Measurements from ENCODE around the gene ZNF878. TPM values are rescaled to one million over a fixed set of nuclear protein-coding genes. Genes with fewer than 3 reads are reported as not detected.
A peak's percentile ranks its signal among the peaks of the same experiment; 100 is the strongest.

ZNF878 gene
- total RNA-seq (2021; ENCODE audit: unreplicated experiment) (2.1 TPM), Bru-seq, nascent RNA (percentile 64 among the genes with signal in this experiment), BruChase-seq, experiment 1, labeled RNA remaining after a 2-hour chase (percentile 83 among the genes with signal in this experiment), BruChase-seq, experiment 2, labeled RNA remaining after a 6-hour chase (percentile 68 among the genes with signal in this experiment)
- polyA plus RNA-seq (2012; ENCODE audit: insufficient read length): 0.34 TPM
- long read RNA-seq, partial matches to known transcripts: 0 of 1 reads
- long read RNA-seq, other reads (novel, unspliced or antisense): 0 of 1 reads

DNA sequence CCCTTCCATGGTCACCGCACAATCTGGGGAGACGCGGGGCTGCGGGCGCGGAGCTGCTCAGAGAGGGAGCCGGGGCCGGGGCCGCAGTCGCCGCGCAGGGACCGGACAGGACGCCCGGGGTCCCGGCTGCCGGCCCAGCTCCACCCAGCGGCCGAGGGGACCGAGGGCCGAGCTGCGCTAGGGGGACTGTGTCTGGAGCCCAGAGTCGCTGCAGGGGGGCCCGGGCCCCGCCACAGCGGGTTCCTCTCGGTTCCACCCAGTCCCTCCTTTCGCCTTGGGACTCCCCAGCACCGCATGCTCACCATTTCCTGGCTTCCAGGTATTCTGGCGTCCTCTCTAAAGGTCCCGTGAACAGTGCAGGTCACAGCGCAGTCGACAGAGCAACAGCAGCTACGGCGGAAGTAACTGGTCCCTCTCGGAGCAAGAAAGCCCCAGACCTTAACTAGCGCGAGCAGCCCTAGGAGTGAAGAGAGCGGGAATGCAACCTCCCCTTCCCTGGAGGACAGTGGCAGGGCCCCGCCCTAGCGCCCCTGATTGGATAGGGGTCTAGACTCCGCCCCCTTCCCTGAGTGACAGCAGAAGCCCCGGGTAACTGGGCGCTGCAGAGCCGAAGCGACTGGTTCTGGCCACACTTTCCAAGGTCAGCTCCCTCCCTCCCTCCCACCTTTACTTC lies at the start of gene ZNF878:
Gene ZNF878 (minus strand): TSS at position 465 of the 673 bp plus-strand sequence. CDS start 160 bp downstream, at position 305.
- Histone ChIP-seq H3K4me3 (ENCODE audit: low read depth in 2 of 2, low read length in 2 of 2) (peak within 1 kb of the TSS; percentile 70 to 83), H3K27ac (ENCODE audit: low read length) (peak within 1 kb of the TSS; percentile 78), H3K9me3 (ENCODE audit: control insufficient read depth, insufficient read depth, low read depth, low read length) (0 out of 2 replicates have a peak, but pooled peaks cover under 1% of the 10 kb centered on the region), H3K27me3 (ENCODE audit: control insufficient read depth, insufficient read depth, low read length) (no peaks in the 10 kb centered on the region), H3K4me1 (ENCODE audit: control insufficient read depth, insufficient read depth, low read length) (peaks cover 3% of the 10 kb centered on the region; the same call in 1 of the 2 replicates), H3K36me3 (ENCODE audit: control insufficient read depth, insufficient read depth, low read length) (no peaks in the 10 kb centered on the region)
- no peak for DNase-seq (ENCODE audit: low read depth, low spot score)
- in situ Hi-C loops (cut with HindIII; ENCODE audit: low pct_unique_long_range_greater_than_20kb, low sequenced_read_pairs) (no loop called here), intact Hi-C loops (cut with micrococcal nuclease; ENCODE audit: unreplicated experiment) (no loop called here)
- BruUV-seq (replicated peaks): TSS peak; percentile 88
- ATAC-seq: peak; percentile 100
- TF ChIP-seq POLR2AphosphoS5 (IDR thresholded peaks at IDR 0.05; ENCODE audit: low read depth, low read length) (peak; percentile 96), SIN3A (IDR thresholded peaks at IDR 0.05; ENCODE audit: borderline replicate concordance, insufficient read depth, low read depth, low read length) (0 out of 2 replicates have a peak, but pooled peaks have one; percentile 67), TCF7L2 (IDR thresholded peaks at IDR 0.05; ENCODE audit: low read depth, low read length) (no peak)
- TF ChIP-seq, protein P1, sequence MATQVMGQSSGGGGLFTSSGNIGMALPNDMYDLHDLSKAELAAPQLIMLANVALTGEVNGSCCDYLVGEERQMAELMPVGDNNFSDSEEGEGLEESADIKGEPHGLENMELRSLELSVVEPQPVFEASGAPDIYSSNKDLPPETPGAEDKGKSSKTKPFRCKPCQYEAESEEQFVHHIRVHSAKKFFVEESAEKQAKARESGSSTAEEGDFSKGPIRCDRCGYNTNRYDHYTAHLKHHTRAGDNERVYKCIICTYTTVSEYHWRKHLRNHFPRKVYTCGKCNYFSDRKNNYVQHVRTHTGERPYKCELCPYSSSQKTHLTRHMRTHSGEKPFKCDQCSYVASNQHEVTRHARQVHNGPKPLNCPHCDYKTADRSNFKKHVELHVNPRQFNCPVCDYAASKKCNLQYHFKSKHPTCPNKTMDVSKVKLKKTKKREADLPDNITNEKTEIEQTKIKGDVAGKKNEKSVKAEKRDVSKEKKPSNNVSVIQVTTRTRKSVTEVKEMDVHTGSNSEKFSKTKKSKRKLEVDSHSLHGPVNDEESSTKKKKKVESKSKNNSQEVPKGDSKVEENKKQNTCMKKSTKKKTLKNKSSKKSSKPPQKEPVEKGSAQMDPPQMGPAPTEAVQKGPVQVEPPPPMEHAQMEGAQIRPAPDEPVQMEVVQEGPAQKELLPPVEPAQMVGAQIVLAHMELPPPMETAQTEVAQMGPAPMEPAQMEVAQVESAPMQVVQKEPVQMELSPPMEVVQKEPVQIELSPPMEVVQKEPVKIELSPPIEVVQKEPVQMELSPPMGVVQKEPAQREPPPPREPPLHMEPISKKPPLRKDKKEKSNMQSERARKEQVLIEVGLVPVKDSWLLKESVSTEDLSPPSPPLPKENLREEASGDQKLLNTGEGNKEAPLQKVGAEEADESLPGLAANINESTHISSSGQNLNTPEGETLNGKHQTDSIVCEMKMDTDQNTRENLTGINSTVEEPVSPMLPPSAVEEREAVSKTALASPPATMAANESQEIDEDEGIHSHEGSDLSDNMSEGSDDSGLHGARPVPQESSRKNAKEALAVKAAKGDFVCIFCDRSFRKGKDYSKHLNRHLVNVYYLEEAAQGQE (IDR thresholded peaks at IDR 0.05; ENCODE audit: insufficient read depth in 1 of 2, low read depth in 2 of 2, low read length in 1 of 2): no peak
- TF ChIP-seq, protein P2, sequence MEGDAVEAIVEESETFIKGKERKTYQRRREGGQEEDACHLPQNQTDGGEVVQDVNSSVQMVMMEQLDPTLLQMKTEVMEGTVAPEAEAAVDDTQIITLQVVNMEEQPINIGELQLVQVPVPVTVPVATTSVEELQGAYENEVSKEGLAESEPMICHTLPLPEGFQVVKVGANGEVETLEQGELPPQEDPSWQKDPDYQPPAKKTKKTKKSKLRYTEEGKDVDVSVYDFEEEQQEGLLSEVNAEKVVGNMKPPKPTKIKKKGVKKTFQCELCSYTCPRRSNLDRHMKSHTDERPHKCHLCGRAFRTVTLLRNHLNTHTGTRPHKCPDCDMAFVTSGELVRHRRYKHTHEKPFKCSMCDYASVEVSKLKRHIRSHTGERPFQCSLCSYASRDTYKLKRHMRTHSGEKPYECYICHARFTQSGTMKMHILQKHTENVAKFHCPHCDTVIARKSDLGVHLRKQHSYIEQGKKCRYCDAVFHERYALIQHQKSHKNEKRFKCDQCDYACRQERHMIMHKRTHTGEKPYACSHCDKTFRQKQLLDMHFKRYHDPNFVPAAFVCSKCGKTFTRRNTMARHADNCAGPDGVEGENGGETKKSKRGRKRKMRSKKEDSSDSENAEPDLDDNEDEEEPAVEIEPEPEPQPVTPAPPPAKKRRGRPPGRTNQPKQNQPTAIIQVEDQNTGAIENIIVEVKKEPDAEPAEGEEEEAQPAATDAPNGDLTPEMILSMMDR (IDR thresholded peaks at IDR 0.05): peak; percentile 38; the same call in 1 of the 2 replicates
- POLR2A ChIA-PET: interaction anchor here (0.7 kb wide), 2 partner anchors 11 to 50 kb away, joined by 3 to 8 read pairs; no protein-coding TSS in a partner anchor
- CTCF ChIA-PET: interaction anchor here (0.6 to 1.4 kb wide), 3 partner anchors 22 to 255 kb away, joined by 4 to 12 read pairs (median 12); partner anchors contain the start of gene ZNF491

DNA sequence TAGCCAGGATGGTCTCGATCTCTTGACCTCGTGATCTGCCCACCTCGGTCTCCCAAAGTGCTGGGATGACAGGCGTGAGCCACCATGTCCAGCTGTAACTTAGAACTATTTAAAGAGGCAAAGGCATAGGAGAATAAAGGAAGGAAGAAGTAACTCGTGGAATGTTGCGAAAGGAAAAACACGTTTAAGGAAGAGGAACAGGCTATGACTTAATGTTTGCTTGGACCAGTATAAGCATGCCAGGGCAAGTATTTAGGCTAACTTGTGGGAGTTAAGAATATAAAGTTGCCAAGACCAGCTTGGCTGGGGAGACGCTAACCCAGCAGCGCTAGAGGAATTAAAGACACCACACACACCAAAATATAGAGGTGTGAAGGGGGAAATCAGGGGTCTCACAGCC lies 45.3 kb upstream of the ZNF878 start:
- DNase-seq (ENCODE audit: low read depth, low spot score): no peak
- Histone ChIP-seq H3K4me1 (ENCODE audit: control insufficient read depth, insufficient read depth, low read length) (no peaks in the 10 kb centered on the region), H3K36me3 (ENCODE audit: control insufficient read depth, insufficient read depth, low read length) (no peaks in the 10 kb centered on the region), H3K27ac (ENCODE audit: low read length) (no peak overlapping the region), H3K4me3 (ENCODE audit: low read depth in 2 of 2, low read length in 2 of 2) (no peak overlapping the region), H3K9me3 (ENCODE audit: control insufficient read depth, insufficient read depth, low read depth, low read length) (peaks cover 23% of the 10 kb centered on the region; the same call in 1 of the 2 replicates), H3K27me3 (ENCODE audit: control insufficient read depth, insufficient read depth, low read length) (no peaks in the 10 kb centered on the region)
- no peak for ATAC-seq
- intact Hi-C loops (cut with micrococcal nuclease; ENCODE audit: unreplicated experiment): no loop called here
- CTCF ChIA-PET: no interaction called here
- no TSS peak for BruUV-seq (replicated peaks)
- TF ChIP-seq POLR2AphosphoS5 (IDR thresholded peaks at IDR 0.05; ENCODE audit: low read depth, low read length): no peak
- TF ChIP-seq, protein P2 (IDR thresholded peaks at IDR 0.05): no peak
- TF ChIP-seq SIN3A (IDR thresholded peaks at IDR 0.05; ENCODE audit: borderline replicate concordance, insufficient read depth, low read depth, low read length): no peak
- TF ChIP-seq, protein P1 (IDR thresholded peaks at IDR 0.05; ENCODE audit: insufficient read depth in 1 of 2, low read depth in 2 of 2, low read length in 1 of 2): no peak
- no peak for TF ChIP-seq TCF7L2 (IDR thresholded peaks at IDR 0.05; ENCODE audit: low read depth, low read length)
- POLR2A ChIA-PET: no interaction called here
- in situ Hi-C loops (cut with HindIII; ENCODE audit: low pct_unique_long_range_greater_than_20kb, low sequenced_read_pairs): no loop called here
